ENCODE data around the gene ONECUT2.

Gene ONECUT2

DNA sequence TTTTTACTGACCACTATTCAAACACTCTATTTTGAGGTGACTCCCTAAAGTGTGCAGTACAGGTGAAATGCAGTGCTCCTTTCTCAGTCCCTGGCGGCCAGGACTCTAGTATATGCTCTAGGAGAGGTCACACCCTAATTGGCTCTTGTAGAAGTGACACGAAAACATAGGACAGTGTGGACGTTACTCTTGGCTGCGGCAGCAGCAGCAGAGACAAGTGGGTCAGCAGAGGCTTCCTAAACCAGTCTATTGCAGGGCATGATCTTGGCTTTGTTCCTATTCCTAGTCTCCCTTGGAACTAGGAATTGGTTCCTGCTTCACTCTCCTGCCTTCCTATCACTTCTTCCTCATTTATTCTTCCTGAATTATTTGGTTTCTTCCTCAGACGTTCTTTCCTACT lies 10.1 kb upstream of the ONECUT2 start:
- no peak overlapping the region for H3K4me3 ChIP-seq (replicated peaks; ENCODE audit: low read depth, low read length)
- TF ChIP-seq, protein P1, sequence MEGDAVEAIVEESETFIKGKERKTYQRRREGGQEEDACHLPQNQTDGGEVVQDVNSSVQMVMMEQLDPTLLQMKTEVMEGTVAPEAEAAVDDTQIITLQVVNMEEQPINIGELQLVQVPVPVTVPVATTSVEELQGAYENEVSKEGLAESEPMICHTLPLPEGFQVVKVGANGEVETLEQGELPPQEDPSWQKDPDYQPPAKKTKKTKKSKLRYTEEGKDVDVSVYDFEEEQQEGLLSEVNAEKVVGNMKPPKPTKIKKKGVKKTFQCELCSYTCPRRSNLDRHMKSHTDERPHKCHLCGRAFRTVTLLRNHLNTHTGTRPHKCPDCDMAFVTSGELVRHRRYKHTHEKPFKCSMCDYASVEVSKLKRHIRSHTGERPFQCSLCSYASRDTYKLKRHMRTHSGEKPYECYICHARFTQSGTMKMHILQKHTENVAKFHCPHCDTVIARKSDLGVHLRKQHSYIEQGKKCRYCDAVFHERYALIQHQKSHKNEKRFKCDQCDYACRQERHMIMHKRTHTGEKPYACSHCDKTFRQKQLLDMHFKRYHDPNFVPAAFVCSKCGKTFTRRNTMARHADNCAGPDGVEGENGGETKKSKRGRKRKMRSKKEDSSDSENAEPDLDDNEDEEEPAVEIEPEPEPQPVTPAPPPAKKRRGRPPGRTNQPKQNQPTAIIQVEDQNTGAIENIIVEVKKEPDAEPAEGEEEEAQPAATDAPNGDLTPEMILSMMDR (IDR thresholded peaks at IDR 0.05; ENCODE audit: insufficient read depth, low read length, poor library complexity, severe bottlenecking) = no peak
- DNase-seq (ENCODE audit: extremely low read depth, insufficient read length) = no peak
- no peaks in the 10 kb centered on the region for H3K36me3 ChIP-seq (ENCODE audit: control insufficient read depth, insufficient read depth, low read length)
- no peaks in the 10 kb centered on the region for H3K27me3 ChIP-seq (replicated peaks; ENCODE audit: control insufficient read depth, insufficient read depth, low read length)

- Histone ChIP-seq H3K27me3 (replicated peaks; ENCODE audit: control insufficient read depth, insufficient read depth, low read length) (no peaks in the 10 kb centered on the region), H3K4me3 (replicated peaks; ENCODE audit: low read depth, low read length) (no peak overlapping the region), H3K36me3 (ENCODE audit: control insufficient read depth, insufficient read depth, low read length) (no peaks in the 10 kb centered on the region)
- no peak for DNase-seq (ENCODE audit: extremely low read depth, insufficient read length)
- TF ChIP-seq, protein P1 (IDR thresholded peaks at IDR 0.05; ENCODE audit: insufficient read depth, low read length, poor library complexity, severe bottlenecking) = no peak
Observed at GRCh38 chr18:57426187-57426586, 9.0 kb upstream of the ONECUT2 start.

- H3K4me3 ChIP-seq (replicated peaks; ENCODE audit: low read depth, low read length) = no peak overlapping the region
- H3K27me3 ChIP-seq (replicated peaks; ENCODE audit: control insufficient read depth, insufficient read depth, low read length) = no peaks in the 10 kb centered on the region
- no peaks in the 10 kb centered on the region for H3K36me3 ChIP-seq (ENCODE audit: control insufficient read depth, insufficient read depth, low read length)
- no peak for DNase-seq (ENCODE audit: extremely low read depth, insufficient read length)
- TF ChIP-seq, protein P1 (IDR thresholded peaks at IDR 0.05; ENCODE audit: insufficient read depth, low read length, poor library complexity, severe bottlenecking) = no peak
Observed at GRCh38 chr18:57427429-57428201, 7.6 kb upstream of the ONECUT2 start.

- Histone ChIP-seq H3K27me3 (replicated peaks; ENCODE audit: control insufficient read depth, insufficient read depth, low read length) (no peaks in the 10 kb centered on the region), H3K4me3 (replicated peaks; ENCODE audit: low read depth, low read length) (no peak overlapping the region), H3K36me3 (ENCODE audit: control insufficient read depth, insufficient read depth, low read length) (no peaks in the 10 kb centered on the region)
- TF ChIP-seq, protein P1 (IDR thresholded peaks at IDR 0.05; ENCODE audit: insufficient read depth, low read length, poor library complexity, severe bottlenecking) = no peak
- no peak for DNase-seq (ENCODE audit: extremely low read depth, insufficient read length)
Observed at GRCh38 chr18:57428221-57429150, 6.7 kb upstream of the ONECUT2 start.

DNA sequence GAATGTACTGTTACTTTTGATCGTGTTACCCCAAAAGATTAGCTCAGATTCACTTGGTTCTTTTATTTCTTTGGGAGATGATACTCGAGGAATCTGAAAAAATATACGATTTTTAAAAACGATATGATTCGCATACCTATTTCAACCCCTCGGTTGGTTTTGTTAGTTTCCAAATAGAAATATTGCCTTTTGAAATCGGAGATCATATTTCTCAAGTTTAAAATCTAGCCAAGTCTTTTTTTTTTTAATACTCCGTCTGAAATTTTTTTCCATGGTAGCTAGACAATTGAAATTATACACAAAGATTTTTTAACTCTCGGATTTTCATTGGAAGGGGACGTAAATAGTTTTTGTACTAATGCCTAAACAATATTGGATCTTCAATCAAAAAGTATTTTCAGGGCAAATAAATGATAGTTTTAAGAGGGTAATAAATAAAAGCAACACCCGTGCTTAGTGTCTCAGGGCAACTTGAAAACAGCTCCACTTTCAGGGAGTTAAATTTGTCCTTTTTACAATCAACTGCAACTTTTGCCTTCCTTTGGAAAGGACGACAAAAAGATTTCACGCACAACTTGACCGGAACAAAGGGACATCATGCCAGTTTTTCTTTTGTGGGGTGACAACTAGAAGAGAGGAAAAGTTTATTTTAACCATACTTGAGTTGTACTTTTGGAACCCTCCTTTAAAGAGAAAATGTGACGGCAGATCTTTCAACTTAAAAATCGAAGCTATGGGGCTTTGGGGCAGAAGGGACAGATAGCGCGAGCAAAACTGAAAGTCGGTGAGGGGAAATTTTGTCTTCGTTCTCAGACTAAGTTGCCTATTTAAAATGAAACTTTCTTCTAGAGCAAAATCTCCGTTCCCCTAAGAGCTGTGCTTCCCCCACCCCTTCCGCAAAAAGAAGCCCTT lies 5.8 kb upstream of the ONECUT2 start:
- Histone ChIP-seq H3K4me3 (replicated peaks; ENCODE audit: low read depth, low read length) (no peak overlapping the region), H3K27me3 (replicated peaks; ENCODE audit: control insufficient read depth, insufficient read depth, low read length) (no peaks in the 10 kb centered on the region; the same call in 1 of the 2 replicates), H3K36me3 (ENCODE audit: control insufficient read depth, insufficient read depth, low read length) (no peaks in the 10 kb centered on the region)
- TF ChIP-seq, protein P1 (IDR thresholded peaks at IDR 0.05; ENCODE audit: insufficient read depth, low read length, poor library complexity, severe bottlenecking) = no peak
- no peak for DNase-seq (ENCODE audit: extremely low read depth, insufficient read length)
